ENCODE results near the gene PRMT3. TPM values are rescaled to one million over a fixed set of nuclear protein-coding genes. Genes with fewer than 3 reads are reported as not detected.

The PRMT3 gene
- total and polyA plus RNA-seq, 2 of the 13 experiments (the other 11 are each of a cell fraction or from before 2014, with no cell fraction given): 9.1 to 27.7 TPM

DNA sequence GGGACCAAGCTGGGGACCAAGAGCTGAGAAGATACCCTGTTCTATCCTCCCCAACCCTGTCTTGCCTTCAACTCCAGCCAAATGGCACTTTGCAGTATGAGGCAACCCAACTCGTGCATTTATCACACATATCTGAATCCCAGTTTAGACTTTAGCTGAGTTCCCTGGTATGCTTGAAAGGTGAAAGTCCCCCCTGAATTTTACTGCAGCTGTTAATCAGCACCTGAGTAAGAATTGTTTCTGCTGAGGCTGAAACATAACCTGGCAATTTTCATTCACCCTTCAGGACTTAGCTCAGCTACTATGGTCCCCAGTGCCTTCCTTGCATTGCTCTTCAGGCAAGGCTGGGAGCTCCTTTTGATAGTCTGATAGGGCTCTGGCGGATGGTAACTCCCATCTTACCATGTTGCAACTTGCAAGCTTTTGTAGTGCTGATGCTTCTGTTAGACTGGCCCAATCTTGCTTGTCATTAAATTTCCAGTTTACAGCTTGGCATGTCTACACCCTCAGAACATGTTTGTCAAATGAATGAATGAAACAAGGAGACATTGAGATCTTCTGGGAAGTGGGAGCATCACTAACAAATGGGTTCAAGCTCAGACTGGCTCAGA, 147.9 kb downstream of the PRMT3 start:
- Histone ChIP-seq H3K36me3 (replicated peaks in 1 of 2; ENCODE audit: control insufficient read depth in 1 of 2, insufficient read depth in 2 of 2, low read length in 2 of 2) (no peaks in the 10 kb centered on the region), H3K4me1 (ENCODE audit: insufficient read depth, low read length) (no peaks in the 10 kb centered on the region), H3K27ac (ENCODE audit: extremely low read length, insufficient read depth, low read length) (no peak overlapping the region), H4K20me1 (ENCODE audit: insufficient read depth, low read length) (no peaks in the 10 kb centered on the region), H3K4me2 (ENCODE audit: low read depth, low read length) (no peak overlapping the region), H2AFZ (ENCODE audit: low read length) (no peak overlapping the region), H3K4me3 (replicated peaks in 1 of 3; ENCODE audit: insufficient read depth in 1 of 3, low read depth in 2 of 3, low read length in 3 of 3) (no peak overlapping the region), H3K9me3 (ENCODE audit: low read length) (no peaks in the 10 kb centered on the region), H3K9ac (ENCODE audit: insufficient read depth, low read depth, low read length) (no peak overlapping the region), H3K27me3 (ENCODE audit: control insufficient read depth in 1 of 2, insufficient read depth in 2 of 2, low read length in 2 of 2) (peaks cover 0 to 8% of the 10 kb centered on the region in 2 experiments; a peak in 2 of 5 replicates), H3K79me2 (ENCODE audit: insufficient read depth, low read length) (no peaks in the 10 kb centered on the region)
- TF ChIP-seq PBX2 (CRISPR knock-in tag; IDR thresholded peaks at IDR 0.05) (no peak), KDM4B (CRISPR knock-in tag; IDR thresholded peaks at IDR 0.05) (no peak), ZSCAN12 (CRISPR knock-in tag; IDR thresholded peaks at IDR 0.05) (no peak), KDM3A (CRISPR knock-in tag; IDR thresholded peaks at IDR 0.05; ENCODE audit: low read depth) (no peak), PRMT3 (CRISPR knock-in tag; IDR thresholded peaks at IDR 0.05; ENCODE audit: borderline replicate concordance, low read depth) (no peak), MED13 (CRISPR knock-in tag; IDR thresholded peaks at IDR 0.05) (no peak), FOXA1 (IDR thresholded peaks at IDR 0.05) (no peak), FOXA1 (CRISPR knock-in tag; IDR thresholded peaks at IDR 0.05) (no peak), MIXL1 (CRISPR knock-in tag; IDR thresholded peaks at IDR 0.05) (no peak), FOSL1 (CRISPR knock-in tag; IDR thresholded peaks at IDR 0.05; ENCODE audit: borderline replicate concordance) (no peak), ZNF253 (CRISPR knock-in tag; IDR thresholded peaks at IDR 0.05; ENCODE audit: borderline replicate concordance) (no peak), ZBTB8A (CRISPR knock-in tag; IDR thresholded peaks at IDR 0.05; ENCODE audit: borderline replicate concordance, low read depth) (no peak), ZFP36L2 (CRISPR knock-in tag; IDR thresholded peaks at IDR 0.05) (no peak), ZKSCAN5 (CRISPR knock-in tag; IDR thresholded peaks at IDR 0.05) (no peak), ZNF775 (CRISPR knock-in tag; IDR thresholded peaks at IDR 0.05; ENCODE audit: borderline replicate concordance) (no peak), ZNF660 (CRISPR knock-in tag; IDR thresholded peaks at IDR 0.05; ENCODE audit: borderline replicate concordance, low read depth) (no peak)
- TF ChIP-seq, protein P1, sequence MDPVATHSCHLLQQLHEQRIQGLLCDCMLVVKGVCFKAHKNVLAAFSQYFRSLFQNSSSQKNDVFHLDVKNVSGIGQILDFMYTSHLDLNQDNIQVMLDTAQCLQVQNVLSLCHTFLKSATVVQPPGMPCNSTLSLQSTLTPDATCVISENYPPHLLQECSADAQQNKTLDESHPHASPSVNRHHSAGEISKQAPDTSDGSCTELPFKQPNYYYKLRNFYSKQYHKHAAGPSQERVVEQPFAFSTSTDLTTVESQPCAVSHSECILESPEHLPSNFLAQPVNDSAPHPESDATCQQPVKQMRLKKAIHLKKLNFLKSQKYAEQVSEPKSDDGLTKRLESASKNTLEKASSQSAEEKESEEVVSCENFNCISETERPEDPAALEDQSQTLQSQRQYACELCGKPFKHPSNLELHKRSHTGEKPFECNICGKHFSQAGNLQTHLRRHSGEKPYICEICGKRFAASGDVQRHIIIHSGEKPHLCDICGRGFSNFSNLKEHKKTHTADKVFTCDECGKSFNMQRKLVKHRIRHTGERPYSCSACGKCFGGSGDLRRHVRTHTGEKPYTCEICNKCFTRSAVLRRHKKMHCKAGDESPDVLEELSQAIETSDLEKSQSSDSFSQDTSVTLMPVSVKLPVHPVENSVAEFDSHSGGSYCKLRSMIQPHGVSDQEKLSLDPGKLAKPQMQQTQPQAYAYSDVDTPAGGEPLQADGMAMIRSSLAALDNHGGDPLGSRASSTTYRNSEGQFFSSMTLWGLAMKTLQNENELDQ (CRISPR knock-in tag; IDR thresholded peaks at IDR 0.05; ENCODE audit: borderline replicate concordance): no peak
- in situ Hi-C loops (cut with HindIII; ENCODE audit: extremely low pct_ligation_motif_present, low pct_unique_long_range_greater_than_20kb): no loop called here
- DNase-seq (ENCODE audit: low spot score) (no peak), FAIRE-seq (no peak), ATAC-seq (no peak)
- no TSS peak for BruUV-seq (replicated peaks)
- intact Hi-C loops (cut with micrococcal nuclease; ENCODE audit: unreplicated experiment): no loop called here
- ChIA-PET POLR2A (no interaction called here), CTCF (ENCODE audit: low intra/inter-chr PET ratio, low total read pairs) (no interaction called here)
- WGBS (ENCODE audit: low lambda C conversion rate): 6% methylated on average over 2 of the region's 2 CpGs
